ENCODE measurements around the gene TEX2.

The TEX2 gene

DNA sequence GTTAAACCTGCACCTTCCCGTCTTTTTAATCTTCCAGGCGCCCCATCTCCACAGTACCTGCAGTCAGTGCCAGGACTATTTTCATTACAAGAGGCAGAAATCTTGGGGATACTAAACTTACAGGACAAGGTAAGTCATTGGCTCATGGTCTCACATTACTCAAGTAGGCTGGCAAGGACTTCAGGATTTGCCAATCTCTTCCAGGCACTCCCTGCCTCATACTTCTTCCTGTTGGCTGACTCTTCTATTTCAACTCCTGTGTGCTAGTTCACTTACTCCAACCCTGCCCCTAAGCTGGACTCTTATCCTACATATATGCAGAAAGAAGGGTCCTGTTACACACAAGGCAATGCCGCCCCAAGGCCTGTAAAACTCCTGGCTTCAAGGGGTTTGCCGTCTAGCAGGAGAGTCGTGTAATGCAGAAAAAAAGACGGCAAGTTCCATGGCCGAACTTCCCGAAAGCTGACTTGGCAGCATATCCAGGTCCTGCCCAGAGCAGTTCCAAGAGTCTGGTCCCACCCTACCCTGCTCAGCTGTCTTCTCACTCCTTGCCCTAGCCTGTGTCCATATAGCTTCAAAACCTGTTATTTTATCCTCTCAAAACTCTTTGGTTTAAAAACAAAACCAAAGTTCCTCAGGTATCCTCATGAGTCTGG, 147.9 kb downstream of the TEX2 start:
- no peak for DNase-seq (ENCODE audit: low read depth in 2 of 2)

DNA sequence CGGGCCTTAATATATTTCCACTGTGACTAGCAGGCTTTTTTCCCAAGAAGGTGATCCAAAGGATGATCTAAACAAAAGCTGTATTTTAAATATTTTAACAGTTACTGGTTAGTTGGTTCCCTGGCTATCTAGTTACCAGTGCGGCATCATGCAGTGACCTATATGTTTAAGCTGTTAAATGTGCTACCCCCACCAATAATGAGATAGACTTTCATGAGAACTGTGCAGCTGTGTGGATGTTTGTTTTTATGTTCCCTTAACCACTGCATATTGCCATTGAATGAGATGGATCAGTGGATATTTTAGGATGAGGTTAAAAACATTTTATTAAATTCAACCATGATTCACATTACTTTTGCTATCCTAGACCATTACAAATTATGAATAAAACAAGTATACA, 150.1 kb downstream of the TEX2 start:
- no peak for DNase-seq (ENCODE audit: low read depth in 2 of 2)

GRCh38 chr17:64111831-64112230, 151.2 kb downstream of the TEX2 start:
- no peak for DNase-seq (ENCODE audit: low read depth in 2 of 2)

- DNase-seq (ENCODE audit: low read depth in 2 of 2): no peak
These were observed 152.5 kb downstream of the TEX2 start for GRCh38 chr17:64110379-64111152.

DNA sequence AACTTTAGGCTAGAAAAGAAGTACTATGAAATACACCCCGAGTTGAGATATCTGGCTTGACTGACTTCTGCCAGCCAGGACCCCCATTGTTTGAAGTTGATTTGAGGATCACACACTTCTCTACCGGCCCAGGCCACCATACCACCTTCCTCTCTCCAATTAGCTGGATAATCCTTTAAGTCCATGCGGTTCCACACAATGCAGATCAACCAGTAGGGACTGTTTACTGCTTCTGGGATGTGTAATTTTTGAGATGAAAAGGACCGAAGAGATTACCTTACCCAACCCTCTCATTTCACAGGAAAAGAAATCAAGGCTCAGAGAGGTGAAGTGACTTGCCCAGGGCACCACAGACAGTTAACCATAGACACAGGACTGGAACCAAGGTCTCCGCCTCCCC, 153.7 kb downstream of the TEX2 start:
- DNase-seq (ENCODE audit: low read depth in 2 of 2): no peak

DNA sequence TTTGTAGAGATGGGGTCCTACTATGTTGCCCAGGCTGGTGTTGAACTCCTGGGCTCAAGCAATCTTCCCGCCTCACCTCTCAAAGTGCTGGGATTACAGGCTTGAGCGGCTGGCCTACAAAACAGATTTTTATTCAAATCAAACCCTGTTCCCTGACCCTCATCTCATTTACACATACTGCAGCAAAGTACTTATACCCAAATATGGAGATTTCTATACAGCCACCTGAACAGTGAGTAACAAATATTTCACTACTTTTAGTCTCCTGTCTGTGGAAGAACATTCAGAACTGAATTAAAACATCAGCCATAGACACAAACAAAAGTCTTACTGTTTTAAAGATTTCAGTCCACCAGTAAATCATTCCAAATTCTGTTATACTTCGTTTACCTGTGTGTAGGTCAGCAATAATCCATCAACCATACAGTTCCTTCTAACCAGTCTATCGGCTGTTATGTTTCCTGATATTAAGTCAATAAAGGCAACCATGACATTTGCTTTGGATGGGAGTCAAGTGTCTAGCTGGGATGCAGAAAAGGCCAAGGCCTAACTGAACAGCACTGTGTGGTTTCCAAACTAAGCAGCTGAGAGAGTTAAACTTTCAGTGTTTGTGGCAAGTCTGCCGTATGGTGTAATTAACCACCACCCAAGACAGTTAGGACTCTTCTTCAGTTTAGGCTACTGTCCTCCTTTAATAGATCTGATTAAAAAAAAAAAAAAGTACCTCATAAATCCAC, 155.4 kb downstream of the TEX2 start:
- DNase-seq (ENCODE audit: low read depth in 2 of 2): no peak

DNA sequence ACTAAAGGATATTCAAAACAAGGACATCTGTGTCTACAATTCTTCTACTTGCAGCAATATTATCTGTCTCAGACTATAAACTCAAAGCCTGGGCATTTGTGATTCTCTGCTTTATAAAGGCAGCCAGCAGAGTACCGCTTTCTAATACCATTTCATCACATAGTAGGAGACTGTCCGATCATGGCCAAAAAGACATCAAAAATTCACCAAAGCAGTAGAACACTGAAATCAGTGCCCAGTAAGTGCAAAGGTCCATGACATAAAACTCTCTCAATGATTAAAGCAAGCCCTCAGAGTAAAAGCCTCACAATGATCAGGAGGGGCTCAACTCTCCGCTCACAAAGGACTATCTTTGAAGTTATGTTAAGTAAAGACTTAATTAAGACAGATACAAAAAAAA, 156.1 kb downstream of the TEX2 start:
- DNase-seq (ENCODE audit: low read depth in 2 of 2): no peak

DNA sequence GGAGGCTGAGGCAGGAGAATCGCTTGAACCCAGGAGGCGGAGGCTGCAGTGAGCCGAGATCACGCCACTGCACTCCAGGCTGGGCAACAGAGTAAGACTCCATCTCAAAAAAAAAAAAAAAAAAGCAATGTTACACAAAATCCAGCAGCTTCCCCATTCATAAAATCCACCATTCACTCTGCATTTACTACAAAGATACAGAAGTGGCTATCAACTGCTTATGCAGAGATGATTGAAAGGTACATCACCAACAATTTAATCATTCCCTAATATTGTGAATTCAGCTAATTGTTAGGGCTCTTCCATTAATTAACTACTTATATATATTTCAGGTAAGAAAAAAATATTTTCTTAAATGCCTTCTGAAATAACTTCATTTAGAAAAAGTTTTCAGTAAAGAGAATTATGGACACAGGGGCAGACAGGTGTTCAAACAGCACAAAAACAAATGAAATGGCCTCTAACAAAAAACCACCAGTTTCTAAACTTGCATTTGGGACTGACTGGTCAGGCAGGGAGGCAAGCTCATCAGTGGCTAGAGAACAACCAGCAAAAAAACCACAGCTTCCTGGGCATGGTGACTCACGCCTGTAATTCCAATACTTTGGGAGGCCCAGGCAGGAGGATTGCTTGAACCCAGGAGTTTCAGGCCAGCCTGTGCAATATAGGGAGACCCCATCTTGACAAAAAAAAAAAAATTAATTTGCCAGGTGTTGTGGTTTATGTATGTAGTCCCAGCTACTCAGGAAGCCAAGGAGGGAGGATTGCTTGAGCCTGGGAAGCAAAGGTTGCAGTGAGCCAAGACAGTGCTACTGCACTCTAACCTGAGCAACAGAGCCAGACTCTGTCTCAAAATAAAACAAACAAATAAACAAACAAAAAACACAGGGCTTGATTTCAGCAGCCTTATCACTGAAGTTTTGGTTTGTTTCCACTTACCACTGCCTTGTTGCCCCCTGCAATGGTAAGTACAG, 159.4 kb downstream of the TEX2 start:
- no peak for DNase-seq (ENCODE audit: low read depth in 2 of 2)

DNA sequence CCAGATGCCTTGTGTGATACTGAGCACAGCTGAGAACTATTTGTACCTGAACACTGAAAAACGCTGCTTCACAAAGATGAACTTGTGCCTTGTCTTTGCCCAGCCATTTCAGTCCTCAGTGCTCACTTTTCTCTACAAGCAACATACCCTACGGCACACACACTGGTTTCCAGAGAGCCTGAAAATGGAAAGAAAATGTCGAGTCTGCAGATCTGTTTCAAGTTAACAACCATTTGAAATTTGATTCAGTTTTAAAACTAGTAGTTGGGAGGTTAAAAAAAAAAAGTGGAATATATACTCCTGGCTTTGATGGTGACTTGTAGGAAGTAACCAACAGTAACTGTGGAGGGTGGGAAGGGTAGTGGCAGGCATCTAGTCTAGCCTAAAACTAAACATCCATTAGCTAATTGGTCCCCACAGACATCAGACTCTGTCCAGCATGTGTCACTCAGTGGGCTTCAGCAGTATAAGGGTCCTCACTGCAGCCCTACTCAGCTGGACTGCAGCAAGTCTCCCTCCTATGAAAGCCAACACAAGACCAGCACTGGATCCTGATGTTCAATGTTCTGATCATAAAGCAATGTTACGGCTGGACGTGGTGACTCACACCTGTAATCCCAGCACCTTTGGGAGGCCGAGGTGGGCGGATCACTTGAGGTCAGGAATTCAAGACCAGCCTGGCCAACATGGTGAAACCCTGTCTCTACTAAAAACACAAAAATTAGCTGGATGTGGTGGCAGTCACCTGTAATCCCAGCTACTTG, 160.3 kb downstream of the TEX2 start:
- DNase-seq (ENCODE audit: low read depth in 2 of 2): no peak

DNA sequence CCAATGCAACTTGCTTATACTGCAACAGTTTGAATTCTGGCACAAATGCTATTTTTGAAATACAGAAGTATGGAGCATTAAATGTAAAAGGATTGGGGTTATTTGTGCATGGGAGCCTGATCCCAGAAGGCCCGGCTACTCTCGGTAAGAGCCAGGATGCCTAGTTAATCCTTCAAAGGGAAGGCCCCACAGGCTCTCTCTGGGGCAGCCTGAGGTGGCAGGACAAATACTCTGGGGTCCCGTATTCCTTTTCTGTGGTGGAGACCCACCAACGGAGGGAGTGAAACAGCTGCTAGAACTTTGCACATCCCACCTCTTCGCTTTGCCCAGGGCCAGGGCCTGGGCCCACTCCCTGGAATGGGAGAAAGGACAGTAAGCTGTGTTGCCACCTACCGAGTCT, 163.5 kb downstream of the TEX2 start:
- no peak for DNase-seq (ENCODE audit: low read depth in 2 of 2)
